Effector CD8-positive, alpha-beta T cell (primary cell): ENCODE measurements around the gene ADARB2.

Experiments
- DNase-seq: peaks from one replicate; lab custom pipeline; 2025; lab: John Stamatoyannopoulos, UW

The ADARB2 gene

DNA sequence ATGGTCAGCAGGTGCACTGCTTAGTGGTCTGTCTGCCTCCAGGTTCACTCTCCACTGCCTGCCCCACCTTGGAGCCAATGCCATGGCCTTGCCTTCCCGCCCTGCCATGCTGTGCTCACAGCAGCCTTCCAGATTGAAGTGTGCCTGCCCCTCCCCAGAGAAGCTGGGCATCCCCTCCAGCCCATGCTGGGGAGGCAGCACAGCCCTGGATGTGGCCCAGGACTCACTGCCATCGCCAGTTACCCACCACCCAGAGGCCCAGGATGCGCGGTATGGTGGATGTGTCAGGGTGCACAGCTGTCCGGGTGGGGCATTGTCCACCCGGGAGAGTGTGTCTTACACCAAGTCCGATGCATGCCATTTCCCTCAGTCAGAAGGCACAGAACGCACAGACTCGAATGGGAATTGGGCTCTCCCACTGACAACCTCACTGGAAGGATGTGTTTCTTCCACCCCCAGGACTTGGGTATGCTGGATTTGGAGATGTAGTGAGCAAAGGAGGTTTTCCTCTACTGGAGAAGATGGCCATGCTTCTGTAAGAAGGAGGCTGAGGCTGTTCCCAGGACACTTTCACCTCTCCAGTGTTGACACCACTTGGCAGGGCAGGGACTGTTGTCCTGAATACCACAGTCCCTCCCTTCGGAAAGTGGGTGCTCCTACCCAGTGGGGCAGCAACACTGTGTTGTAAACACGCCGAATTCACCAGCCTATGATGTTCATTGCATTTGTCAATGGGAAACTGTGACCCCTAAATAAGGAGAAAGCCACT lies 122.0 kb downstream of the ADARB2 start:
- DNase-seq, result no peak

DNA sequence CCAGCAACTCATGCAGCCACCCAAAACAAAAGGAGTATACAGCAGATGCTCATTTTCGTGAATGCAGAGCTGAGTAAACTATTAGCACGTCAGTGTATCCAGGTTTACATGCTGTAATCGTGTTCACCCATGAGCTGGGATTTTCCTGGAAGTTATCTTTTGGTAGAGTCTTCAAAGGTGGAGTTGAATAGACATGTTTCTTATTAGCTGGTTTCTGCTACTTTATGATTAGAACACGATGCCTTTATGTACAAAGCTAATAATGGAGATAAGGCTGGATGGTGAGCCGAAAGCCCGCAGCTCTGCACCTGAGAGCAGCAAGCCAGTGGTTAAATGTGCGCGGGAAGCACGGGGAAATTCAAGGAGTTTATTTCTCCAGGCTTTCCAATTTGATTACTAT lies 123.8 kb downstream of the ADARB2 start:
- no peak for DNase-seq

DNA sequence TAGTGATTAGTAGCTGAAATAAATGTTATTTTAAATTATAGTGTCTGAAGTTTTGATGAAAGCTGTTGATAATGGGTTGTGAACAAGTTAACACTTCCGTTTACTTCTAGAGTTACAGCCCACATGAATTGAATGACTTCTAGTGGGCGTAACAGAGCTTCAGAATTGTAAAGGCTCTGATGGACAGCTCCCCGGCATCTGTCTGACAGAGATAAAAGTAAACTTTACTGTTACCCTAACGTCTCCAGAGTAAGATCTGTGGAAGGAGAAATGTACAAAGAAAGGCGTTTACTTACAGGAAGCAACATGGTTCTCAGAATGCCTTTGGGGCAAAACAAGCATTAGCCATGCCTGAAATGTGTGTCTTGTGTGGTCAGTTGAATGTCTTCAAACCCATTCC lies 124.4 kb downstream of the ADARB2 start:
- no peak for DNase-seq

DNA sequence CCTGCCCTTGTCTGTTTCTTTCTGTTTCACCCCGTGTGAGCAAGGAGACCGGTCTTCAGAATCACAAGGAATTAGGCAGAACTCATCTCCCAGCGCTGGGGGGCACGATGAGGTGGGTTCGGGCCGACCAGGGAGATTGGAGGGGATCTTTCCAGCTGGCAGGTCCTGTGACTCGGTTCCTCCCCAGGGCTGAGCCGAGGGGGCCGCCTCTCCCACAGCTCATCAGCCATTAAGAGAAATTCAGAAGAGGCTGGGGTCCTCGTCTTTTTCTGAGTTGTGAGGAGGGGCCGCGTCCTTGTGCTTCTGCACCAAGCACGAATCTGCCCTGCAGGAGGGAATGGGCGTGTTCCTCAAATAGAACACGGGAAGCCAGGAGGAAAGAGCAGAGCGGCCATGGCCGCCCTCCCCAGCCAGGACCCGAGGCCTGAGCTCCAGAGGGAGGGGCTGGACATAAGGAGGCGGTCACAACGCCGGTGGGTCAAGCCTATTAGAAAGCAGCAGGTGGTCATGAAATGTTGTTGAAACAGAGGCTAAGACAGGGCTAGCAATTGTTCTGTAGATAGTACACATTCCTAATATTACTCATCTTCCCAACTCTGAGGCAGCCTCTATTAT lies 125.3 kb downstream of the ADARB2 start:
- no peak for DNase-seq

DNA sequence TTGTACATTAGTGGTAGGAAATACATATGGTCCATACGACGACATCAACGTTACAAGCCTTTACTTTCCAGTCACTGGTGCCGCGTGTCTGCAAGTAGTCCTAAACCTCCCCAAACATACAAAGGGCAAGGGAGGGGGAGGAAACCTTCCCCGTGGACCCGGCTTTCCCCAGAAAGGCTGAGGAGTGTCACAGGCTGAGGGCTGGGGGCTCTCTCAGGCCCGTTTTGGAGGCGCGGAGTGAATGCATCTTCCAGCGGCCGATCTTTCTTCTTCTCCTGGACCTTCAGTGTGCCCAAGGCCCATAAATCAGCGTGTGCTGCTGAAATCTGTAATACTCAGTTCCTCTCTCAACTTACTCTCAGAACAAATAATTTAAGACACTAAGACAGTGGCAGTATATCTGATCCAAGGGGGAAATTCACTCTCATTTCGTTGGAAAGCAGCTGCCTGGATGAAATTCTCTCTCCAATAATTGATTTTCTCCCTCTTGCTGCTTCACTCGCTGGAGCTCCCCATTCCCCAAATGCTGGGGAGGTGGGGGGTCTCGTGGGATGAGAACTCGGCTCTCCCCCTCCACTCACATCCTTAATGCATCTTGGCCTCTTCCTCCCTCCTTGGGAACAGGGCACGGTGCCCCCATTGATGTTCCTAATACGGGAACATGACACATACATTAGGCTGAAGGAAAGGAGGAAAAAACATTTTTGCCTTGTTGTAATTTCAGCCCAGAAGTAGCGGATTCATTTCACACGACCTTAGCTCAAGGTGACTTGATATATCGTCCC lies 126.1 kb downstream of the ADARB2 start:
- DNase-seq, result no peak

DNA sequence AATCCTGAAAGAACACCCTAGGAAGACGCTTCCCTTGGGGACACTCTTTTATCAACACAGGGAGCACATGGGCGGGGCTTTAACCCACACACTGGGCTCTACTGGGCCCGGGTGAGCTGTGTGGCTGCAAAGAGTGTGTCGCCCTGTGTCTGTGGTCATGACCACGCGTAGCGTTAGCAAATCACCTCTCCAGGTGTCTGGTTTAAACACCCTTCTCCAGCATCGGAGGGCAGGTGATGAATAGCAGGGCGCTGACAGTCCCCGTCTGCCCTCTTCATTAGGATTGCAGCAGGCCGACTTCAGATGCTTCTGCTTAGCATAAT lies 127.7 kb downstream of the ADARB2 start:
- no peak for DNase-seq

DNA sequence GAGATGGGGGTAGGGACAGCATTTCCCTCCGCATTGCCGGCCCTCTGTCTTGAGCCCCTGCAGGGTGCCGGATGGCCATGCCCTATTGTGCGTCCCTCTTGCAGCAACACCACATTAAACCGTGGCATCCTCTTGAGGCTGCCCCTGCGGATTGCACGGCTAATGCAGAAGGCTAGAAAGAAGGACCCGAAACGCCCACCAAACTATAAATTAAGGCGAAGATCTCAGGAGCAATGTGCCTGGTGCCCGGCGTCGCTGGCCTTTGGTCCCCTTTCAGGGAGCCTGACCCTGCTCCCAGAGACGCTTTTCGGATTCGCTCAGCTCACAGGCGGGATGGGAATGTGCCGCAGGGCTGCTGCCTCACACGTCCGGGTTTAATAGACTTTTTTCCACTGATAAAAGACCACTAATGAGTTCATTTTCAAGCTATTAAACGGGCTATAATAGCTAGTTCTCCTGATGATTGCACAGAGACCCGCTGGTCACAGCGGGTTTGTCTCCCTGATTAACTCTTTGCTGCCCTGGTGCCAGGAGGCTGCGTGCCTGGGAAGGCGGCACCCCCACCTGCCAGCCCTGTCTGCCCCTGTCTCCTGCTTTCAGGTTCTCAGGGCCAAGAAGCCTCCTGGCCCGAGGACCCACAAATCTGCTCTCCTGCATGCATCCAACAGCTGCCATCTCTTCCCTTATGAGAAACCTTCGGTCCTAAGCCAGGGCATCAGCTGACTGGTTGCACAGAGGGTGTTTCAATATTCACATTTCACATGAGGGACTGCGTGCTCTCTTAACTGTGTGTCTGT lies 128.3 kb downstream of the ADARB2 start:
- DNase-seq, result no peak

DNA sequence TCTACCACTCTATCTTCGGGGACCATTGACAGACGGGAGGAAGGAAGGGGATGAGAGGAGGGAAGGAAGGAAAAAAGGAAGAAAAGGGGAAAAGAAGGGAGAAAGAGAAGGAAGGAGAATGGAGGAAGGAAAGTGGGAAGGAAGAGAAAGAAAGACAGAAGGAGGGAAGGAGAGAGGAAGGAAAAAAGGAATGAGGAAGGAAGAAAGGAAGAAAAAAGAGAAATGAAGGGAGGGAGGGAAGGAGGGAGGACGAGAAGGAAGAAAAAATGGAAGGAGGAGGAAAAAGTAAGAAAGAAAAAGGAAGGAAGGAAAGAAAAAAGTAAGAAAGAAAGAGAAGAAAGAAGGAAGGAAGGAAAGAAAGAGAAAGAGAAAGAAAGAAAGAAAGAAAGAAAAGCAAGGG lies 128.9 kb downstream of the ADARB2 start:
- no peak for DNase-seq

DNA sequence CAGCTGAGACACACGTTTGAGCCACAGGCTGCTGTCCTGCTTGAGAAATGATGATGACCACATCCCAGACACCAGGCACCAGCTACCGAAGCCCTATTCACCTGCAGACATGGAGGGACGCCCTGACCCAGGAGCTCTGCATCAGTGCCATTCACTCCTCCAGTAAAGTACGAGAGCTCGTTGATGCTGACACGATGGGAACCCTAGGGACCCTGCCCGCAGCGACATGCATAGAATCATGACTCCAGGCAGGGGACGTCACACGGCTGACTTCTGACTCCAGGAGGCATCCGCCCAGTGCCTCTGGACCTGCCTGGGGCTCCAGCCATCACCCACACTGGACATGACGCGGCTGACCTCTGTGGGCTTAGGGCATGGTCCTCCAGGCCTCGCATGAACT lies 129.9 kb downstream of the ADARB2 start:
- DNase-seq, result no peak

DNA sequence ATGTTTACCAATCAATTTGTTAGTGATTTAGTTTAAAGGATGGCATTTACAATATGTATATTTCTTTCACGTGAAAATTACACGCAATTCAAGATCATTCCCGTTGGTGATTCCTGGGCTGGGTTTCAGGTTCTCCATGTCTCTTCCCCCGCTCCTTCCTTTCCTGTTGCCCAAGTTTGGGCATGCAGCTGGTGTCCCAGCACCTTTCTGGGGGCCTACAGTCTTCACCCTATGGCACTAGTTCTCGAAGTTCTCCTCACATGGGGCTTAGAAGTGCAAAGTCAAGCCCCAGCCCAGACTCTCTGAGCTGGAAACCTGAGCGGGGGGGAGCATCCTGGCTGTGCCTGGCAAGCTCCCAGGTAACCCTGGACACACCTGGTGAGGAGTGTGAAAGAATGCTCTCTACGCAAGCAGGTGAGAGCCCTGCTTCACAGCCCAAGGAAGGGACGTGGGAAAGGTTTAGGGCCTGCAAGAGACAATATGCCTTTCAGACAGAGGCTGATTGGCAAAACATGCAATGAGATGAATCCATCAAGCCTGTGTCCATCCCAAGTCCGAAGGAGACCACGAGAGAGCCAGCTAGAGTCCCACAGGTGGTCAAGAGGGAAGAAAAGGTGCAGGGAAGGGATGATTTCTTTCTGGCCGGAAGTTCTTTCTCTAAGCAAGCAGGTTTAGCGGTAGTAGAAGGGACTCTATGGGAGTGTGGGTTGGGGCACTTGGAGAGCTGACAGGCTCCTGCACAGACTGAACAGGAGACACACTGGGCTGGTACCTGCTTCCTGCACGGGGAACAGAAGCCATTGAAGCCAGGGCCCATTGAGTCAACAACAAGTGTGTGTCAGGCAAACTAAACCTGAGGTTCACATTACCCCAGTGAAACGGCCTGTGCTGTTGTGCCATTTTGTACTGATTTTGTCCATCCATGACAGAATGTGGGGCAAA lies 131.1 kb downstream of the ADARB2 start:
- DNase-seq, result no peak

DNA sequence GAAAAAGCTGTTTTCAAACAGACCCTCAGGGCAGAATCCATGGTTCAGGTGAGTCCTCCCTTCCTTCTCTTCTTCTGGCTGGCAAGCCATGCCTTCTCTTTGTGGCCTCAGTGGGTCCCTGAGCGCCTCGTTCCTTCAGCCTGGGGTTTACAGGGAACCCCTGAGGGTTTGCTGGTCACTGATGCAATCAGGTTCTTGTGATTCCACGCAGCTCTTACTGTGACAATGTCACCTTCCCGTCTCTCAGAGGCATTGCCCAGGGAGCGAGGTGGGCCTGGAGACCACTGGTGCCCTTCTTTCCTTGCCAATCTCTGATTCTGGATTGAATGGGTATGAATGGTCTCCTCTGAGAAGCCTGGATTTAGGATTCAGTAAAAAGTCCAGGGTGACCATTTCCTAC lies 132.2 kb downstream of the ADARB2 start:
- DNase-seq, result no peak

DNA sequence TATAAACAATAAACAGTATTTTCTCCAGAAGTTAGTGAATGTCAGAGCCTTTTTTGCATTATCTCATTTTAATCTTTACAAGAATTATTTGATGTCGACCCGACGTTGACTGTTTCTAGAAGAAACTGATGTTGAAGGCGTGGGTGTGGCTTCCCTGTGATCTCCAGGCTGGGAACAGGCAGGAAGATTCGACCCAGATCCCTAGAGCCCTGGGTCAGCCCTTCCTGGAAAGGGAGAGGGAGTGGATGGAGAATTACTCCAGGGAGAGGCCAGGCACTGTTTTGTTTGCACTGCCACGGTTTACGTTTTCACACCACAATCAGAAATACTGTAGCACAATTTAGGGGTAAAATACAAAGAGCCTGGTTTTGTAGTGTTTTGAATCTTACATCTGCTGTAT lies 133.1 kb downstream of the ADARB2 start:
- DNase-seq, result no peak

DNA sequence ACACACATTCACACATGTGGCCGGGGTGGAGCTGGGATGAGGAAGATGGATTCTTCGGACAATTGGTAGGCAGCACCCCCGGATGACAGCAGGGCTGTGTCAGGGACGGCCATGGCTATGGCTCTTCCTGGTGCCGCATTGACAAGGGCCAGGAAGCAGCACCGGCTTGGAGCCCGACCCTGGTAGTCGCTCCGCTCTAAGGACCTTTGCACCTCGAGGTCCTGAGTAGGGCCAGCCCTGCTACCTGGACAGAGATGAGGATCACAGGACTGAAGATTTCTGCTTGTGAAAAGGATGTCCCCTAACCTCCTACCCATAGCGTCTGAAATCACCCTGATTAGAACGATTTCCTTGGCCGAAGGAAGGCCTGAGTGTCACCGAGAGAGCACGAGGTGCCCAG lies 134.1 kb downstream of the ADARB2 start:
- DNase-seq, result no peak

DNA sequence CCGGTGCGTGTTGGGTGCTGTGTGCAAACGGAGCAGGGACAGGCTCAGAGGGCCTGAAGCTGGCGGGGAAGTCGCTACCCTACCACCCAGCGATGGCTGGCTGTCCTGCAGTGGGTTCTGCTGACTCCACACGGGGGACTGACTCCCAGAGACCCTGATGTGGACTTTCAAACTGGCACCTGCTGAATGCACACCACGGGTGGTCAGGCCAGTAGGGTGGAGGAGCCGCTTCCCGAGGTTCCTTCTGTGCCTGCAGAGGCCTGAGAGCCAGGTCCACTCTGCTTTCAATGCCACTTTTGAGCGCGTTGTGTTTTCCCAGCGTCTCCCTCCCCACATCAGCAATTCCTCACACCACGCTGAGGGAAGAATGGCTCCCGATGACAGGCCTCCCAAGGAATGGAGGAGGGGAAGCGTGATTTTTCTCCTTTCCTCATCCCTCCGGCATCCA lies 135.3 kb downstream of the ADARB2 start:
- no peak for DNase-seq

DNA sequence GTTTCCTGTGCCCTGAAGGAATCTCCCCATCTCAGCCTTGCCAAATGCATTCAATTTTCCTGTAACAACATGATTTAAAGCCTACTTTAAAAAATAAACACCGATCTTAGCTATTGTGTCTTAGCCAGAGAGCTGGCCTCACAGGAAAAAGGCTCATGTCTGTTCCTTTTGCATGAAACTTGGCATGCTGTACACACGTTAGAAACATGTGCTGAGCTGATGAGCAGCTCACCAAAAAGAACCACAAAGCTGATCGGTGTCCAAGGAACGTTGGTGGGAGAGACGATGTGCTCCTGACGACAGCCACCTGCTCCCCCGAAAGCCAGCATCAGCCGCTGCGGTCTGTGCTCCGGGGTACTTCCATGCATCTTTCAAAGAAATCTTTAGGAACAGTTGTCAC lies 135.9 kb downstream of the ADARB2 start:
- no peak for DNase-seq

DNA sequence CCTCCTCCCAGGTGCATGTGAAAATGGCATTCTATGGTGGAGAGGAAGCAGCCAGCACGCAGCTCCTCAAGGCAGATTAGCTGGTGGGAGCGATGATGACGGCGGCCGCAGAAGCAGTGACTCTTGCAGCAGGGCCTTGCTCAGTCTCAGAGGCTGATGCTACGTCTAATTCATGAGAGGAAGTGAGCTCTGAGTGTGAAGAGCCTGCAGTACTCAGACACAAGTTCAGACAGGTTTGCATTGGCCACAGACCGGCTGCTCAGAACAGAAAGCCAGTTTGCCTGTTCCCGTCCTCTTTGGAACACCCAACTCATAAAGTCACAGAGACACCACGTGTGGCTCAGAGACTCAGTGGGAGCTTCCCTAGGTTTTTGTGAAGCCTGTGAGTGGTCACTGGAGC lies 136.5 kb downstream of the ADARB2 start:
- no peak for DNase-seq

DNA sequence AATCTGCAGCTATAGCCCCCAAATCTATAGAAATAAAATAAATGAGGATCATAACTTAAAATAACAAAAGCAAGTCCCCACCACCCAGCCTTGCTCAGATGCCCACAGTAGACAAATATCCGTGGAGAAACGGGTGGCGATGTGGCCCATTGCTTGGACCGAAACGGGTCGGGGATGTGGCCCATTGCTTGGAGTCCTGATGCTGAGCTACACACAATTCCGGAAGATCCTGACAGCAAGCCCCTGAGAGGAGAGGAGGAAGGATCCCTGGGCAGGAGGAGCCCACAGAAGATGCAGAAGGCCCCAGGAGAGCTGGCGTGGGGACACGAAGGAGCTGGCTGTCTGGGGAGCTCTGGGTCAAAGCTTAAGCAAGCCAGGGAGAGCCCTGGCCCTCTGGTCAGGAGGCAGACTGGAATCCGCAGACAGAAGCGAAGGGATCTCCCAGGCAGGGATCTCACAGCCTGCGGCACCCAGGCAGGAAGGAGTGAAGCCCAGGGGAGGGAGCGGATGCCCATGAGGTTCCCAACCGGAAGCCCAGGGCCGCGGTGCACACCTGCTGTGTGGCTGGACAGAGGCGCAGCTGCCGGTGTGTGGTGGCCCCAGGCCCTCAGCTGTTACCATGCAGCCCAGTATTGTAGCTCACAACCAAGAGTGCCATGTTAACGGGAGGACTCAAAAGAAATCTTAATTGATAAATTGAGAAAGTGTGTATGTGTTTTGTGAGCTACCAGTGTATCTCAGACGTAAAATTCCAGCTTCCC lies 138.8 kb downstream of the ADARB2 start:
- no peak for DNase-seq

DNA sequence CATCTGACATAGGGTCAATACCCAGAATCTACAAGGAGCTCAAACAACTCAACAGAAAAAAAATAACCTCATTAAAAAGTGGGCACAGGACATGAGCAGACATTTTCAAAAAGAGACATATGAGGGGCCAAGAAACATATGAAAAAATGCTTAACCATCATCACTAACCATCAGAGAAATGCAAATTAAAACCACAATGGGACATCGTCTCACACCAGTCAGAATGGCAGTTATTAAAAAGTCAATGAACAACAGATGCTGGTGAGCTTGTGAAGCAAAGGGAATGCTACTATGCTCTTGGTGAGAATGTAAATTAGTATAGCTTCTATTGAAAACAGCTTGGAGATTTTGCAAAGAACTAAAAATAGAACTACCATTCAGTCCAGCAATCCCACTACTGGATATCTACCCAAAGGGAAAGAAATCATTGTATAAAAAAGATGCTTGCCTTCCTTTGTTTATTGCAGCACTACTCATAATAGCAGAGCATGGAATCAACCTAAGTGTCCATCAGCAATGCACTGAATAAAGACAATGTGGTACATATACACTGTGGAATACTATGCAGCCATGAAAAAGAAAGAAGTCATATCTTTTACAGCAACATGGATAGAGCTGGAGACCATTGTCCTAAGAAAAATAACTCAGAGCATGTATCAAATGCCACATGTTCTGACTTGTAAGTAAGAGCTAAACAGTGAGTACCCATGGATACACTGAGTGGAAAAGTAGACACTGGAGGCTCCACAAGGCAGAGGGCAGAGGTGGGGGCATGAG lies 139.8 kb downstream of the ADARB2 start:
- no peak for DNase-seq

DNA sequence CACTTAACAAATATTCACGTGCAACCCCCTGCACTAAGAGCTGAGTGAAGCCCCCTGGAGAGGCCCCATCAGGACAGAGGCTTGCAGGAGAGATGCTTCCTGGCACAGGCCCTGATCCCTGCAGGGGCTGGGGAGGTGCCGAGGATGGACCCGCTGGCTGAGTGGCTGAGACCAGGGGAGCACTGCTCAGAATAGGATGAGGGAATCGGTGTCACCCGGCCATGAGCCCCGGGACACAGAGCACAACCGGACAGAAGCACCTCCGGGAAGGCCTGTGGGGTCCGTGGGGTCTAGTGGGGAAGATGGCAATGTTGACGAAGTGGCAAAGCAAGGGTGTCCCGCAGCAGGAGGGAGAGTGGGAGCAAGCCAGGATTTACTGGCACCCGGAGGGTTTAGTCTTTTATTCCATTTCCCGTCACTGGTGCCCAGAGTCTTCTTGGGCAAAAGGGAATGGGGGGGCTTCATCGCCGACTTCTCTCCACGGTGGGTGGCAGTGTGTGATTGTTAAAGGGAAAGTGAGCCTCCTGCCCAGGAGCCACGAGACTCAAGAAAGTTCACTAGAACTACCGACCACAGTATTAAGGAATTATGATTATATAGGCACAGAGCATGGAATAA lies 140.7 kb downstream of the ADARB2 start:
- no peak for DNase-seq
